ENCODE data around the gene SLC7A8.

Gene SLC7A8

GRCh38 chr14:23101986-23102625, 81.4 kb downstream of the SLC7A8 start:
- CTCF ChIA-PET: interaction anchor here (0.9 to 1.8 kb wide), 4 partner anchors 10 to 116 kb away, joined by 3 to 7 read pairs (median 3); no protein-coding TSS in a partner anchor
- Histone ChIP-seq H3K4me3 (ENCODE audit: low read depth, low read length) (no peak overlapping the region), H3K4me1 (ENCODE audit: control insufficient read depth, insufficient read depth, low read length) (peaks cover 4% of the 10 kb centered on the region), H3K9me3 (ENCODE audit: control insufficient read depth, insufficient read depth, low read depth, low read length) (no peaks in the 10 kb centered on the region), H3K36me3 (ENCODE audit: control insufficient read depth in 2 of 2, insufficient read depth in 1 of 2, low read length in 2 of 2) (peaks cover 8 to 22% of the 10 kb centered on the region in 2 experiments), H3K27ac (ENCODE audit: extremely low read depth, low read depth, low read length) (no peak overlapping the region)
- TF ChIP-seq HIC1 (tag by site-specific recombination; IDR thresholded peaks at IDR 0.05) (no peak), ZFP69B (tag by site-specific recombination; IDR thresholded peaks at IDR 0.05) (no peak), YY1 (tag by site-specific recombination; IDR thresholded peaks at IDR 0.05) (no peak)
- POLR2A ChIA-PET: interaction anchor here (0.5 kb wide), 1 partner anchor 81 kb away, joined by 3 read pairs; no protein-coding TSS in a partner anchor

- POLR2A ChIA-PET: no interaction called here
- peaks cover 7% of the 10 kb centered on the region for H3K4me1 ChIP-seq (ENCODE audit: control insufficient read depth, insufficient read depth, low read length)
- H3K9me3 ChIP-seq (ENCODE audit: control insufficient read depth, insufficient read depth, low read depth, low read length): no peaks in the 10 kb centered on the region
- CTCF ChIA-PET: interaction anchor here (1.0 to 2.2 kb wide), 4 partner anchors 11 to 115 kb away, joined by 3 to 10 read pairs (median 5); no protein-coding TSS in a partner anchor
- no peak overlapping the region for H3K4me3 ChIP-seq (ENCODE audit: low read depth, low read length)
- peaks cover 8 to 26% of the 10 kb centered on the region in 2 experiments for H3K36me3 ChIP-seq (ENCODE audit: control insufficient read depth in 2 of 2, insufficient read depth in 1 of 2, low read length in 2 of 2)
- TF ChIP-seq AEBP2 (tag by site-specific recombination; IDR thresholded peaks at IDR 0.05; ENCODE audit: borderline replicate concordance) (no peak), ZIC2 (tag by site-specific recombination; IDR thresholded peaks at IDR 0.05) (peak; percentile 31; the same call in 1 of the 2 replicates), ZEB2 (tag by site-specific recombination; IDR thresholded peaks at IDR 0.05) (peak; percentile 23; the same call in 1 of the 2 replicates)
- H3K27ac ChIP-seq (ENCODE audit: extremely low read depth, low read depth, low read length): no peak overlapping the region
These were observed 82.1 kb downstream of the SLC7A8 start for GRCh38 chr14:23101213-23101970.

- H3K4me3 ChIP-seq (ENCODE audit: low read depth, low read length): no peak overlapping the region
- no peak overlapping the region for H3K27ac ChIP-seq (ENCODE audit: extremely low read depth, low read depth, low read length)
- ChIA-PET CTCF (interaction anchor here (0.7 to 2.2 kb wide), 5 partner anchors 13 to 93 kb away, joined by 3 to 10 read pairs (median 5); no protein-coding TSS in a partner anchor), POLR2A (interaction anchor here (0.7 kb wide), 1 partner anchor 724 kb away, joined by 5 read pairs; no protein-coding TSS in a partner anchor)
- TF ChIP-seq ZNF132 (tag by site-specific recombination; IDR thresholded peaks at IDR 0.05; ENCODE audit: borderline replicate concordance) (no peak), ZBTB8A (tag by site-specific recombination; IDR thresholded peaks at IDR 0.05) (no peak), ZNF76 (tag by site-specific recombination; IDR thresholded peaks at IDR 0.05; ENCODE audit: borderline replicate concordance, low read depth) (no peak), ZNF621 (tag by site-specific recombination; IDR thresholded peaks at IDR 0.05) (no peak), ZNF16 (tag by site-specific recombination; IDR thresholded peaks at IDR 0.05; ENCODE audit: low read depth) (no peak), ZNF133 (tag by site-specific recombination; IDR thresholded peaks at IDR 0.05) (no peak), ZNF184 (tag by site-specific recombination; IDR thresholded peaks at IDR 0.05) (no peak), ZNF518A (tag by site-specific recombination; conservative IDR thresholded peaks at IDR 0.05; ENCODE audit: low read depth) (no peak), ZNF488 (tag by site-specific recombination; IDR thresholded peaks at IDR 0.05) (no peak)
- H3K4me1 ChIP-seq (ENCODE audit: control insufficient read depth, insufficient read depth, low read length): peaks cover 3% of the 10 kb centered on the region
- no peaks in the 10 kb centered on the region for H3K9me3 ChIP-seq (ENCODE audit: control insufficient read depth, insufficient read depth, low read depth, low read length)
- H3K36me3 ChIP-seq (ENCODE audit: control insufficient read depth in 2 of 2, insufficient read depth in 1 of 2, low read length in 2 of 2): peaks cover 8 to 26% of the 10 kb centered on the region in 2 experiments
These were observed 84.1 kb downstream of the SLC7A8 start for GRCh38 chr14:23099212-23099861.
